Esophagus mucosa (tissue), 1 donor: ENCODE results near the gene NPEPL1. TPM values are rescaled to one million over a fixed set of nuclear protein-coding genes. Genes with fewer than 3 reads are reported as not detected.
"Not testable (repeated sequence)": the region's sequence is repeated elsewhere in the genome, so short reads cannot be mapped to it uniquely, and the experiment has no call there.

ENCODE experiments used
- ATAC-seq: fragments of 200-7000 bp; cut with Tn5 transposase; one replicate; pipeline ENCODE4 v1.9.1; 2020
- total RNA-seq: library from RNA; stranded (reverse); gene quantifications from one replicate; pipeline ENCODE4 v1.2.4, GENCODE V29; 2023
- donor health status: DM: yes; HTN: yes; CAD: no.

NPEPL1 gene
- total RNA-seq, 1 donor from 2014 or later: 21.9 TPM

DNA sequence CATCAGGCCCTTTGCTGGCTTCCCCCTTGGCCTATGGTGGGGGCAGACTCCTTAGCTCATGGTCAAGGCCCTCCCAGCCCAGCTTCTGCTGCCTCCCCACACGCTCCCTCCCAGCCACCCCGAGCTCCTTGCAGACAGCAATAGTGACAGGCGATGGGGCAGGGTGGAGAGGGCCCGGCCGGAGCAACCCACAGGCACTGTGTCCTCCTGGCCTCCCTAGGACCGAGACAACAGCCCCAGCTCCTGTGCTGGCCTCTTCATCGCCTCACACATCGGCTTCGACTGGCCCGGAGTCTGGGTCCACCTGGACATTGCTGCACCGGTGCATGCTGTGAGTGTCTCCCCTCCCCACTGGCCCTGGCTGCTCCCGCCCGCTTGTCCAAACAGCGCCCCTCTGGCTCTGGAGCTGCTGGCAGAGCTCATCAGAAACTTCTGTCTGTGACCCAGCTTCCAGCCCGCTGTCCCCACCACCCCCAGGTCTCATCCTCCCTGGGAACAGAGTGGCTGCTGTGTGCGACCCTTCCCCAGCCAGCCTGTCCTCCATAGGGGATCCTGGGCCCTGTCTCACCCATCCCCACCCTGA, 21.8 kb downstream of the NPEPL1 start:
- ATAC-seq: no peak

DNA sequence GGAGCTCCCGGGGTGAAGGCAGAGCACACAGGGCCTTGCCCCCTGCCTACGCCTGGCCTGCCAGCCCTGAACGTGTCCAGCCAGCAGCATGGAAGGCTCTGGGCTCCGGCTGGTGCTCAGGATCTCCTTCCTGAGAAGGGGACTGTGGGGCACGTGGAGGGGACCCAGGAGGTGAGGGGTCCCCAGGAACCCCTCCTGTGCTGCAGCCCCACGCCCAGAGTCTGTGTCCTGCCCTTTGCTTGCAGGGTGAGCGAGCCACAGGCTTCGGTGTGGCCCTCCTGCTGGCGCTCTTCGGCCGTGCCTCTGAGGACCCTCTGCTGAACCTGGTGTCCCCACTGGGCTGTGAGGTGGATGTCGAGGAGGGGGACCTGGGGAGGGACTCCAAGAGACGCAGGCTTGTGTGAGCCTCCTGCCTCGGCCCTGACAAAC, 22.3 kb downstream of the NPEPL1 start:
- no peak for ATAC-seq

DNA sequence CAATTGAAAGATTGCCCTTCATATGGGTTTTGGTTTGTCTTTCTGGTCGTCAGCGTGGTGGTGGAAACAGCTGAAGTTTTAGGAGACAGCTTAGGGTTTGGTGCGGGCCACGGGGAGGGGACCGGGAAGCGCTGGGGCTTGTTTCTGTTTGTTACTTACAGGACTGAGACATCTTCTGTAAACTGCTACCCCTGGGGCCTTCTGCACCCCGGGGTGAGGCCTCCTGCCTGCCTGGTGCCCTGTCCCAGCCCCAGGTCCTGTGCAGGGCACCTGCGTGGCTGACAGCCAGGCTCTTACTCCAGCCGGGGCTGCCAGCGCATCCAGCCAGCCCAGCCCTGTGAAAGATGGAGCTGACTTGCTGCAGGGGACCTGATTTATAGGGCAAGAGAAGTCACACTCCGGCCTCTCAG, 22.8 kb downstream of the NPEPL1 start:
- no peak for ATAC-seq

DNA sequence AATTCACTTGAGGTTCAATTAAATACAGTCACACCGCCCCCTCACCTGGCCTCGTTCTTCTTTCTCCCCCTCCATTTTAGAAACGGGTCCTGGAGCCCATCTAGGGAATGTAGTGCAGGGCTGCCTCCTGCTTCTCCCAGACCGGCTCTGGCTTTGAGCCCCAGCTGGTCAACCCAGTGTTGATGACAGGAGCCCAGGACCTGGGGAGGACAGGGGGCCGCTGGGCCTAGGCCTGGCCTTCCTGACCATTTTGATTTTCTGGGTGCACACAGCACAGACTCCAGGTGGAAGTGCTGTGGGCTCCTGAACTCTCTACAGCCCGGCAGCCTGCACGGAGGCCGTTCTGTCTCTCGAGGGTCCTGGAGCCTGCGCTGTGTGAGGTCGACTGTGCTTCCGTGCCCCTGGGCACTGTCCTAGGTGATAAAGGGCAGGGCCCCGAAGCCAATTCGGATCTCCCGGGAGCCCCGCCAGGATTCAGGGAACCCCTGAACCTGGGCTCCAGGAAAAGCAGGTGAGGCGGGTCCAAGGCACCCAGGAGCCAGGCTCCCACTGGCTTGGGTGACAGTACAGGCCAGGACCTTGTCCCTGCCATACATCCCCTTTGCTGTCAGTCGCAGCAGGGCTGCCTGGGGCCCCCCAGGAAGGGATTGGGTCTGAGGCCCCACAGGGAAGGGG, 23.3 kb downstream of the NPEPL1 start:
- ATAC-seq: no peak

DNA sequence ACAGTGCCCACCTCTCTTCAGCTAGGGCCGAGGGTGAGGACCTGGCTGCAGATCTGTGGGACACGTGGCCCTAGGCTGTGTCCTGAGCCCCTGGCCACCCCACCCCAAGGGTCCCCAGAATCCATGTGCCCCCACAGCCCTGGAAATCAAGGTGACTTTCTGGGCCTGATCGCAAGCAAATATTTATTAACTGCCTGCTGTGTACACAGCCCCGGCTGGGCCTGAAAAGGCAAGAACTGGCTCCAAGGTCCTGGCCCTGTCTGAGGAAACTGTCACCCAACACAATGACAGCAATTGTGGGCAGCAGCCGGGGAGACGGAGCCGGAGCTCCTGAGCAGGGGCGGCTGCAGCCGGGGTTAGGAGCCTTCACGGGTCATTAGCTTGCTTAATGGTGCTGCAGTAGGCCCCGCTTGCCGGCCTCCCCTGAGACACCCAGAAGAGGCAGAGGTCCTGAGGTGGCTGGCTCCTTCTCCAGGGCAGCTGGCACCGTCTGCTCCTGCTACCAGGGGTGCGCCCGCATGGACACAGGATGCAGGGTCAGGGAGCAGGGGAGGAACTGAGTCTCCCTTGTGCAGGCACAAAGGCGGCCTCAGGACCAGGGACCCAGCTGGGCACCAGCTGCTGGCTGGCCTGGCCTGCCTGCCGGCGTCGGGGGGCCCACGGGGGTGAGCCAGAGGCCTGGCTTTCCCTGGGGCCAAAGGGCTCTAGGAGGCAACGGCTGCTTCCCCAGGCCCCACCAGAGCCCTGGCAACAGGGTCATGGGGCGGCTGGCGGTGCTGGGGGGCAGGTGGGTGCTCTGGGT, 24.1 kb downstream of the NPEPL1 start:
- no peak for ATAC-seq

DNA sequence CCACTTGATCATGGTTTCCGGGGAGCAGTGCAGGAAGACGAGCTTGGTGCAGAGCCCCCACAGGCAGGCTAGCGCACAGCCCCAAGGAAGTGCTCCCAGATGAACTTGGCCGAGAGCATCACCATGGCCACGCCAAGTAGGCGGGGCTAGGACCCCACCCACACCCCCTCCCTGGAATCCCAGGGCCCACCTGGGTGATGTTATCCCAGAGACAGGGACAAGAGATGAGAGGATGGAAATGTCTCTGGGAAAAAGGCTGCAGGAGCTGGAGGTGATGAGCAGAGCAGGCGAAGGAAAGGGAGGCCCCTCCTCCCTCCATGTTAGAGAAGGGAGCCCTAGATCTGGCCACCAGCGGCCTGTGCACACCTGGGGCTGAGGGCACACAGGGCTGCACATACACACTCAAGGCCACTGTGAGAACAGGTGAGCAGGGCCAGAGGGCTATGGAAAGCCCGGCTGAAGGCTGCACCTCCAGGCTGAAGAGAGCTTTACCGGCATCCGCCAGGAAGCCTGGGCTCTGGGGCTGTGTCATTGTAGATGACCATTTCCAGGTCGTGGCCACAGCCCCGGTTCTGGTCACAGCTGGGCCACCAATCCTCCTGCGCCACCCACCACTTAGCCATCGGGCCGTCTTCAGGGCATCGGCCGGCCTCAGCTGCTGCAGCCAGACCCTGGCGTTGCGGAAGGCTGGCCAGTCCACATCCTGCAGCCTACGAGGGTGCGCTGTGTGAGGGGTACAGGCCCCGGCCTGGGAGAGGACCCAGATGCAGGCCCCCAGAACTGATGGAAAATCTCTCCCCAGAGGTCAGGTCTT, 24.9 kb downstream of the NPEPL1 start:
- ATAC-seq: no peak

DNA sequence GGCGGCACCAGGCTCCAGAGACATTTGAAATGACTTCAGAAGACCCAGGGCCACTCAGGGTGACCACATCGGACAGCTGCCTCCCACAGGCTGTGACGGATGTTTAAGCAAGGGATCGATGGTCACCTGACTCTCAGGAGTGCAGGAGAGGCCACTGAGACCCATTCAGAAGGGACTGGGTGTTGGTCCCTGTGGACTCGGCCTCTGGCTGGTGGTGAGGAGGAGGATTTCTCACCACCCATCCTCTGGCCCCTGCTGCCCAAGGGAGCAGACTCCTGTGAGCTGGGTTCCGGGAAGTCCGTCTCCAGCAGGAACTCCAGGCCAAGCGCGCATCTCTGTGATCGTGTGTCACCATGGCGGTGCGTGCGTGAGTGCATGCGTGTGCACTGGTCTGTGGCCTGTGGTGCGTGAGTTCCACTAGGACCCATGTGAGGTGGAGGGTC, 25.5 kb downstream of the NPEPL1 start:
- no peak for ATAC-seq

DNA sequence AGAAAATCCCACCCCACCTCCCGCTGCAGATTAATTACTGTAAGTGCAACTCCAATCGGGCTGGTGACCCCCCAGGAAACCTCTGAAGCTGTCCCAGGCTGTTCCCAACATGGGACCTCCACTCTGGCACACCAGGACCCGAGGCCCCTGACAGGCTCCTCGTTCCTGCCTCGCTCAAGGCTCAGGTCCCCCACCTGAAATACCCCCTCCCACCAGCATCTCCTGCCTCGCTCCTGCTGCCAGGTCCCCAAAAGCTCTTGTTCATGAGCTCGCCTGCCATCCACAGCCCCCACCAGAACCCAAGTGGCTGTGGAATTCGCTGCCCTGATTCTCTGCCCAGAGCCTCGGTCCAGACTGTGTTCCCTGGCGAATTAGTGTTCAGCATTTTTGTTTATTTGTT, 26.1 kb downstream of the NPEPL1 start:
- no peak for ATAC-seq

DNA sequence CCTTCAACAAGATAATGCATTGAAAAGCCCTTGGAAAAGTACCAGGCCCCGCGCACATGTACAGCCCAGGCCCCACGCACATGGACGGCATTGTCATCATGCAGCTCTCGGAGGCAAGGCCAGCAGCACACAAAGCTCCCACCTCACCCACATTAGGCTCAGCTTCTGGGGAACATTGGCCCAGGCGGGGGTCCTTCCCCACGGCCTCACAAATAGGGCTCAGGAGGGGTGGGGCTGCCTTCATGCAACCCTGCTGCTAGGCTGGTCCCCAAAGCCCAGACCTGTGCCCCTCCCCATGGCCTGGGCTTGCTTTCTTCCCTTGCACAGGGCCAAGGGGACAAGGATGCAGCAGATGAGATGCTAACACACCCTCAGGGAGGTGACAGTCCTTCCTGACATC, 26.7 kb downstream of the NPEPL1 start:
- ATAC-seq: no peak

DNA sequence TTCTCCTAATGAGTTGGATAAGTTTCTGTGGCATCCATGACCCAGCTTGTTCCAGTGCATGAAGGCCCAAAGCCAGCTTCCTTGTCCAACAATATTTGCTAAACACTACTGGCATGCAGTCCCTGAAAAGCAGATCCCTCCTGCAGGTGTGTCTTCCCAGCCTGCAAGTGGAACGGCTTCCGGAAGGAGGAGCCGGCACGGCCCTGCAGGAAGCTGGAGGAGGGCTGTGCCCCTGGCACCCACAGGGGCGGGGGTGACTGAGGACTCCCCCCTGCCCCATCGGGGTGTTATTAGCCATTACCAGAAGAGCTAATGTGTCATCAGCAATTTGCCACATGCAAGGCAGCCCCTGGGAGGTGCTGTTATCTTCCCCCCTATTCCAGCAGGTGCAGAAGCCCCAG, 27.4 kb downstream of the NPEPL1 start:
- no peak for ATAC-seq

DNA sequence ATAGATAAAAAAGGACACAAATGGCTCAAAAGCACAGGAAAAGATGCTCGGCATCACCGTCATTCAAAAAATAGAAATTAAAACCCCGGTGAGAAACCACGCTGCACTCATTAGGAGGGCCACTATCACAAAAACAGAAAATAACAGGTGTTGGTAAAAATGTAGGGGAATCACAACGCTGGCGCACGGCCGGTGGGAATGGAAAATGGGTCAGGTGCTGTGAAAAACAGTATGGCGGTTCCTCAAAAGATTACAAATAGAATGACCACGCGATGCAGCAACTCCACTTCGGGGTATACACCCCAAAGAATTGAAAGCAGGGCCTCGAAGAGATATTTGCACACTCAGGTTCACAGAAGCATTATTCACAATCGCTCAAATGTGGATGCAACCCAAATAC, 28.3 kb downstream of the NPEPL1 start:
- no peak for ATAC-seq

DNA sequence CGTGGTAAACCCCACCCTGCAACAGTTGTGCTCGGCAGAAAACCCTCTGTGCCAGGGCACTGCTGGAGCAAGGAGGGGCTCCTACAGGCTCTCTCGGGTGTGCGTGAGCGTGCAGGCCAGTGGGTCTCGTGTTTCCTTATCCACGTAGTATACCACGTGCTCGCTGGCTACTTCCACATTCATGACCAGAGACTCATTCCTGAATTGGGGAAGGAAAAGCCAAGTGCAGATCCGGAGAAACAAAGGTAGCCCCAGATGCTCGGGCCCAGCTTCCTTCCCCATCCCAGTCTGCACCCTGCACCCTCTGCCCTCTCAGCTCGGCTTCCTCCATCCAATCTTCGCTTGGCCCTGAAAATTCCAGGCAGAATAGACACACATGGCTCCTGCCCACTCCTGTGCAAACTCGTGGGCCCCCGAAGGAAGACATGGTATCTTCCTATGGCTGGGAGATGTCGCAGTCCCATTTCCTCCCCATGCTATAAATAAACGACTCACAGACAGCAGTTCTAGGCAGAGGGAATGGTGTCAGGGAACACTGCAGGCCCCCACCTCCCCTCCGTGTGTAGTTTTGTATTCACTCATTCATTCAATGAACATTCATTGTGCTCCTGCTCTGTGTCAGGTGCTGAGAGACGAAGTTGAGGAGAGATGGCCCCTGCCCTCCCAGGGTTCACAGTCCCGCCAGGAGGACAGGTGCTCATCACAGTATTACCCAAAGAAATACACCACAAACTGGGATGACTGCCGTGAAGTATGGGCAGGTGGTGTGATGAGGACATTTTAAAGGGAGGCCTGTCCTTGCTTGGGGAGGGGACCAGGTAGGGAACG, 29.6 kb downstream of the NPEPL1 start:
- no peak for ATAC-seq

DNA sequence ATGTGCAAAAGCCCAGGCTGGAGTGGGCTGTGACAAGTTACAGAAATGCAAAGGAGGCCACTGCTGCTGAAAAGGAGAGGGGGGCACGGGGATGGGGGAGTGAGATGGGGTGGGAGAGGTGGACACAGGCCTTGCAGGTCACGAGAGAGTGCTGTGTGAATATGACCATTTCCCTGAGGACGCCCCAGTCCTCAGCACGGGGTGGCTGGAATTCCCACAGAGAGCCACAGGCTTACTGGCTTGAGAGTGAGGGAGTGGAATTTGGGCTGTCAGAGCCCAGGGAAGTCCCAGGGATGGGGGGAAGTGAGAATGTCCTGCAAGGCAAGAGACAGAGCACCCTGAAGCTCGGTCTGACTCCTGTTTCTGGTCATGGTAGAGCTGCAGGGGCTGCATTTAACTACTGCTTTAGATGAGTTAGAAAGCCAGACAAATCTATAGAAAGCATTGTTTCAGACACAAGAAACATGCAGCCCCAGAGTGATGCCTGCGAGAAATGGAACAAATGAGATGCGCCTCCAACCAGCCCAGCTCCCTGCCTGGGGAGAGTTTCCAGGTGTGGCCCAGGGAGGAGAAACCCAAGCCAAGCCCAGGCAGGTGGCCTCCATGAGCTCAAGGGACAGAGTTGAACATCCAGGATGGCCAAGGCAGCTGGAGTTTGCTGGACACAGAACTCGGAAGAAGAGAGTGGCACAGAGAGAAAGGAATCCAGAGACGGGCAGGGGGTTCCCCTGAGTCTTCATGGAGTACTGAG, 30.5 kb downstream of the NPEPL1 start:
- ATAC-seq: no peak

DNA sequence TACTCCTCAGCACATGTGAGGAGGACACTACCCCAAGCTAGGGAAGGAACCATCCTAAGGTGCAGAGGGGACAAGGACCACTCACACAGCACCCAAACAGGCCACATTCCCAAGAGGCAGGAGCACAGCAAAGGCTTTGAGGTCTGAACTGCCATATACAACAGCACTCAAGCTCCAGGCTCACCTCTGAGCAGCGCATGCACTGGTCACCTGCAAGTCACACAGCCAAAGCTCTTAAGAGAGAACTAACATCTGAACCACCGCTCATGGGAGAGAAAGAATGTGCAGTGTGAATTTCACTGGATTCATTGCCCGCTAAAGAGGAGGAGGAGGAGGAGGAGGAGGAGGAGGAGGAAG, 31.0 kb downstream of the NPEPL1 start:
- no peak for ATAC-seq

DNA sequence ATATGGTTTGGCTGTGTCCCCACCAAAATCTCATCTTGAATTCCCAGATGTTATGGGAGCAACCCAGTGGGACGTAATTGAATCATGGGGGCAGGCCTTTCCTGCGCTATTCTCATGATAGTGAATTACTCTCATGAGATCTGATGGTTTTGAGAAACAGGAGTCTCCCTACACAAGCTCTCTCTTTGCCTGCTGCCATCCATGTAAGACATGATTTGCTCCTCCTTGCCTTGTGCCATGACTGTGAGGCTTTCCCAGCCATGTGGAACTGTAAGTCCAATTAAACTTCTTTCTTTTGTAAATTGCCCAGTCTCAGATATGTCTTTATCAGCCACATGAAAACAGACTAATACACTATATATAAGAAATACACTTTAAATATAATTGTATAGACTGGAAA, 33.6 kb downstream of the NPEPL1 start:
- ATAC-seq: not testable (repeated sequence)

DNA sequence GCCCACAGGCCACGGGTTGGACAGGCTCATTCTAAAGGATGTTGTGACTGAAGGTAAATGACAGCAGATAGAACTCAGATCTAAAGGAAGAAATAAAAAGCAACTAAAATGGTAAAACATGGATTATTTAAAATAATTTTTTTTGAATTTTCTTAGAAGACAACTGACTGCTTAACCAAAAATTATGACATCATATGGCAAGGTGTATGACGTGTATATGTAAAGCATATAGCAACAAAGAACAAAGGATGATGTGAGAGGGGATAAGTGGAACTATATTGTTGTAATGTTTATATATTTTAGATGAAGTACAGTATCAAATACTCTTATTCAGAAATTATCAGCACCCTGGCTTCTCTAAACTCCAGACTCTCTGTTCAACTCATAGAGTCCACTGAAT, 38.6 kb downstream of the NPEPL1 start:
- ATAC-seq: no peak

DNA sequence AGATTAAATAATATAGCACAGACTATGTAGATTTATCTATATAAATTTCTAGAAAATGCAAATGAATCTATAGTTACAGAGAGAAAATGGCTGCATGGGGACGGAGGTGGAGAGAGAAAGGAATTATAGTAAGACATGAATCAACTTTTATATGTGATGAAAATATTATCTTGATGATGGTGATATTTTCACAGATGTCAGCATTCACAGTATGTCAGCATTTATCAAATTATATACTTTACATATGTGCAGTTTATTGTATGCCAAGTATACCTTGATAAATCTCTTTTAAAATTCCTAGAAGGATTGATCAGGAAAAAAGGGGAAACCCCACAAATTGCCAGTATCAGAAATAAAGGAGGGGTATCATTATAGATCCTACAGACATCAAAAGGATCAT, 44.6 kb downstream of the NPEPL1 start:
- no peak for ATAC-seq

DNA sequence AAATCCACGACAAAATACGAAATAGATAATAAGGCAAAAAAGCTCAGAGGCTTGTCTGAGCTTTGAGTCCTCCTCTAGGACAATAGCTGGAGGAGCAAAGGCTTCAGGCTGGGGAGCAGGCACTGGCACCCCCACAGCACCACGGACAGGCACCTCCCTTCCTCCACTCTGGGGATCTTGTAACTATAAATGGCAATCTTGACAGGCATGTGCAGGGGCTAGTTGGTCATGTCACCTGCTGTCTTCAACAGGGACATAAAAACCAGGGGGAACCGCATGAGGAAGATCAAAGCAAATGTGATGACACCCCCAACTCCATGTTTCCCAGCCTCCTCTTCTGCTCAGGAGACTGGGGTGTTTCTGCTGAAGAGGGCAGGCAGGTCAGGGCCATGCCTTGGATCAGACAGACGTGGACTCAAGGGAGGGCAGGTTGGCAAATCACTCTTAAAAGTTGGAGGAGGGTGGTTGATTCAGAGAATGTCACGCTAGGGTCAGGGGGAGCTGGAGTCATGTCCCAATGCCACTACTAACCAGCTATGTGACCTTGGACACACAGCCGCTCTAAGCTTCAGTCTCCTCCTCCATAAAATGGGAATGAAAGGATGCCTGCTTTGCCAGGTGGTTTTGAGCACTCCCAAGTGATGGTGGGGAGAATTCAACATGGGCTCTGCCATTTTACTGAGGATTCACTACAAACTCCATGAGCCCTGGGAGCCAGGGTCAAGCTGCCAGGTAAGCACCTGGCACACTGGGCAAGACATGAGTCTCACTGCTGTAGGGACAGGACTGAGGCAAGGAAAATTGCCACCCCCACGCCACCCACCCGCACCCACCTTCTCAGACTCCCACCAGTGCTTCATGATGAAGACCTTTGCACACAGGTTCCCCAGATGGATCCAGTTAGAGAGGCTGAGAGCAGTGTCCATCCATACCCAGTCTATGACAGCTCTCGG, 48.0 kb downstream of the NPEPL1 start:
- ATAC-seq: no peak

DNA sequence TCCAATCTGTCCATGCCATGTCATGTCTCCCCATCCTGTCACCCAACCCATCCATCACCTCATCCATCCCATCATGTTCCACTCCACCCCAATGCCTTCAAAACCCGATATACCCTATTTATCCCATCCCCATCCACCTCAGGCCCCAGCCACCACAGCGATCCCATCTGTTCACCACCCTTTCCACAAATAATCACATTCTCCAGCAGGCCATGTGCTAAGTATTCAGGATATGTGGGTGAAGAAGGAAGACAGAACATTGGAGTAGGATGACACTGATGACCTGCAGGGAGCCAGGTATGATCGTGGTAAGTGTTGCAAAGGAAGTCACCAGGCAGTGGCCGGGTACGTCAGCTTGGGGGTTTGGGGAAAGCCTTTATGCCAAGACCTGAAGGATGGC, 48.8 kb downstream of the NPEPL1 start:
- ATAC-seq: no peak
